Right cardiac atrium (tissue), 5 donors: ENCODE results near the gene PHLDA1. TPM values are rescaled to one million over a fixed set of nuclear protein-coding genes. Genes with fewer than 3 reads are reported as not detected.

Source experiments
- ATAC-seq, 2 donors: fragments of 200-7000 bp; cut with Tn5 transposase; one replicate each; pipeline versions ENCODE4 v1.8.0 to v1.9.1; 2020; ENCODE audit warnings: moderate library complexity in 2 of 2, mild to moderate bottlenecking in 1 of 2
- DNase-seq, 3 donors: peaks; one replicate each; pipeline ENCODE4 v3.0.0-alpha.2; 2020
- H3K27ac ChIP-seq: one replicate; pipeline ENCODE4 v1.5.1; 2013; ENCODE audit warnings: mild to moderate bottlenecking, low read length, control low read depth, moderate library complexity
- H3K27me3 ChIP-seq: one replicate; pipeline ENCODE4 v1.6.1; 2013; ENCODE audit not compliant: control insufficient read depth, insufficient read depth
- H3K4me1 ChIP-seq: one replicate; pipeline ENCODE4 v1.6.1; 2013; ENCODE audit warnings: low read length; ENCODE audit not compliant: control insufficient read depth, insufficient read depth
- H3K4me3 ChIP-seq: one replicate; pipeline ENCODE4 v1.5.1; 2013; ENCODE audit warnings: low read length, control low read depth
- H3K9me3 ChIP-seq: one replicate; pipeline ENCODE4 v1.6.1; 2013; ENCODE audit warnings: low read length; ENCODE audit not compliant: control insufficient read depth
- WGBS: extraction: QIAGEN DNeasy Blood & Tissue Kit; methylation state at CpG from one replicate; pipeline ENCODE4 v1.1.7; 2013; 5-methylcytosine and 5-hydroxymethylcytosine counted together
- intact Hi-C, 4 donors: fragments of 100-400 bp; cut with DNase I; formaldehyde crosslinking; loops; one replicate each; pipeline versions ENCODE4 v1.11.0 to v1.14.0; 2022 to 2023
- polyA plus RNA-seq: library from polyadenylated mRNA; stranded (reverse); fragments of 200-250 nt; gene quantifications from one replicate; pipeline ENCODE4 v1.2.3, GENCODE V29; 2013
- total RNA-seq, 4 donors: library from RNA; stranded (reverse); fragmentation: NEBNext Ultra II Directional; extraction: Animal tissue kit (Norgen Biotek cat#: 25700); gene quantifications; one replicate each; pipeline ENCODE4 v1.2.1, GENCODE V29; 2021
- donor health status: healthy with polysubstance abuse.
- donor health status: DM: no; HTN: yes; CAD: no.
- donor health status: DM: no; HTN: no; CAD: no.
- donor health status: DM: no; HTN: yes; CAD: no; lungs with severe emphysema.
- donor health status: DM: yes; HTN: yes; CAD: no.

Gene PHLDA1
- total and polyA plus RNA-seq, 5 donors: 2.0 to 5.9 (median 3.9) TPM

DNA sequence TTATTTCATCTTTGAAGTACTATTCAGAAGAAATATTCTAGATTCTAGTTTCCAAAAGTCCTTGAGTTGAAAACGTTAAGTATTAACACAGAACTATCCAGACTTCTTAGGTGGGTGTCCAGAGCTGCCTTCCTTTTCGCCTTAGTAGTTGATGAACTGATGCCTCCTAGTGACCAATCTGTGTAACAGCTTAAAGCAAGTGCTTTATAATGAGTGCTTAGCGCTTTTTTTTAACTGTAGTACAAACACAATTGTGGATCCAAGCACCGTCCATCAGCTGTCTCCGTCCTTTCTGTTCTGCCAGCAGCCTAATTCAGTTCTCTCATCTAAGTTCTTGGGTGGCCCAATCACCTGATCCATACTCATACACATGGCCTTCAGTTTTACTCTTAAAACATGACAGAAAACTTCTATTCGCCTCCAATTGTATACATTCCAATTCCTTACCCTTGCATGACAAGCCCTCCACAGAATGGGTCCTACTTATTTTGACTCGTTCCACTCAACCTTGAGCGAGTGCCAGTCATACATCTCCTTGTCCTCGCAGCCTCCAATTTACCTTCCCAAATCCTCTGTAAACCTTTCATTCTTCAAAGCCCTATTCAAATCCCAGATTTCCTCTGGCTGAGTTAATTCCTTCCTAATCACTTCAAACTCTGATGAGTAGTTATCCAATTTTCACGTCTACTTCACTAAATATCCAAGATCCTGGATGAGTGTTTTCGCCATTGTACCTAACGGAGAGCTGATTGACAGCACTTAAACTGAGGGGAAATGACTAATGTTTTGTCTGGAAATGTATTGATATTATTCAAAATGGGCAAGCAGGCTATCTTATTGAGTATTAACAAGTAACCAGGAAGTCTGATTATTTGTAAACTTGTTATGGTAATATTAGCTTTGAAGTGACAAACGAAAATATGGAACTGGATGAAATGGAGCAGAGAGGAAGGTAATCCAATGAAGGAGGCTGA, 5.8 kb upstream of the PHLDA1 start:
- peak; percentile 64 to 70 for ATAC-seq
- H3K27me3 ChIP-seq: no peaks in the 10 kb centered on the region
- peaks cover 3% of the 10 kb centered on the region for H3K4me1 ChIP-seq
- no peaks in the 10 kb centered on the region for H3K9me3 ChIP-seq
- WGBS: 33% methylated on average over 13 of the region's 13 CpGs
- intact Hi-C loops: loop anchor here (10.0 kb wide), 5 partner anchors 103 to 513 kb away; no protein-coding TSS in a partner anchor
- no peak overlapping the region for H3K27ac ChIP-seq
- no peak for DNase-seq
- H3K4me3 ChIP-seq: no peak overlapping the region

DNA sequence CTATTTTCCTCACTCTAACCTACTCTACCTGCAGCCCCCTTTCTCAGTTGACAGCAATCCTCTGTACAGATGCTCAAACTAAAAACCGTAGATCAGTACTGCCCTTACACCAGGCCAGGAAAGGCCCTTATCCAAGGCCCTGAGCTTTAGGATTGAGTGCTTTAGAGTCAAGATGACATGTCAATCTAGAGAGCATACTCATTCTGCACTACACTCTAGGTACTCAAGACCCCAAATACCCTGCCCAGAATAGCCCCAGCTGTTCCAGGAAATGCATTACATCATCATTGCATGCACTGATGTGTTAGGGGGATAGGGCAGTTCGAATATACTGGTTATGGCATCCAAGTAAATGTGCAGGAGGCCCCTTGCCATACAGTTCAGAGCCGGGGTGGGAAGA, 3.5 kb upstream of the PHLDA1 start:
- no peaks in the 10 kb centered on the region for H3K27me3 ChIP-seq
- H3K4me1 ChIP-seq: peaks cover 5% of the 10 kb centered on the region

DNA sequence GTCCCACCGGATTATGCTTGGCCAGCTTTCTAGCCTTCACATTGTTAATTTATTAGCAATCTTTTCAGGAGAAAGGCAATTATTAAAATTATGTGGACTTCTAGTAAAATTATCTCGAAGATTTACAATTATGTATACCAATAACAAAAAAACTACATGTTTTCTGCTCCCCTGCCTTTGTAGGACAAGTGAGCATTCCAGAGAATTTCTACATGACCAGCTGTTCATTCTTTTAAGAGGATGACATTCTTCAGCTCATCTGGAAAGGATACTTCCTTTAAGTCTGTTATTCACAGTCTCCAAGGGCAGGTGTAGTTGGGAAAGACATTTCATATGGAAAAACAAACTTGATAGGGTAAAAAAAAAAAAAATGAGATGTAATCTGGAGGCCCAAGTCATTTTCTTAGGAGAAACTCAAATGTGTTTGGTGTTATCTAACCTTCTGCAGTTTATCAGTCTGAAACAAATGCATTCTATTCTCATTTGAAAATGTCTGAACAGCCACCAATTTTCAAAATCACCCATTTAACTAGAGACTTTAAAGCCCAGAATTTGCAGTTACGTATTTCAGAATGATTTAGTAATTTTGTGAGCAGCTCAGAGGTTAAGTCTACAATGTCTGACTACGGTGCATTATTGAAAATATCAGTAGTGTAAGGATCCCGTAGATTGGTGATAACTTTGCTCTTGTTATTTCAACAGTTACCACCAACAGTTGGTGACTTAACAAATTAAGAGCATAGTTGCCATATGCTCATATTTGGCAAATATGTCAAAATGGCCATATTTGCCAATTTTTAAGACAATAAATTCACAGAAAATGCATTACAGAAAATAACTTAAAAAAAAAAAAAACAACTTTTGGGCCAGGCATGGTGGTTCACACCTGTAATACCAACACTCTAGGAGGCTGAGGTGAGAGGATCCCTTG, 1.8 kb upstream of the PHLDA1 start:
- intact Hi-C loops: loop anchor here (5.0 to 10.0 kb wide), 7 partner anchors 96 to 509 kb away; no protein-coding TSS in a partner anchor

More for the DNA sequence above, 3.5 kb upstream of the PHLDA1 start:
- no peak overlapping the region for H3K27ac ChIP-seq
- 70% methylated on average over 3 of the region's 3 CpGs for WGBS
- no peaks in the 10 kb centered on the region for H3K9me3 ChIP-seq
- H3K4me3 ChIP-seq: no peak overlapping the region
- intact Hi-C loops: loop anchor here (10.0 kb wide), 5 partner anchors 100 to 510 kb away; no protein-coding TSS in a partner anchor
- DNase-seq: no peak
- ATAC-seq: no peak

DNA sequence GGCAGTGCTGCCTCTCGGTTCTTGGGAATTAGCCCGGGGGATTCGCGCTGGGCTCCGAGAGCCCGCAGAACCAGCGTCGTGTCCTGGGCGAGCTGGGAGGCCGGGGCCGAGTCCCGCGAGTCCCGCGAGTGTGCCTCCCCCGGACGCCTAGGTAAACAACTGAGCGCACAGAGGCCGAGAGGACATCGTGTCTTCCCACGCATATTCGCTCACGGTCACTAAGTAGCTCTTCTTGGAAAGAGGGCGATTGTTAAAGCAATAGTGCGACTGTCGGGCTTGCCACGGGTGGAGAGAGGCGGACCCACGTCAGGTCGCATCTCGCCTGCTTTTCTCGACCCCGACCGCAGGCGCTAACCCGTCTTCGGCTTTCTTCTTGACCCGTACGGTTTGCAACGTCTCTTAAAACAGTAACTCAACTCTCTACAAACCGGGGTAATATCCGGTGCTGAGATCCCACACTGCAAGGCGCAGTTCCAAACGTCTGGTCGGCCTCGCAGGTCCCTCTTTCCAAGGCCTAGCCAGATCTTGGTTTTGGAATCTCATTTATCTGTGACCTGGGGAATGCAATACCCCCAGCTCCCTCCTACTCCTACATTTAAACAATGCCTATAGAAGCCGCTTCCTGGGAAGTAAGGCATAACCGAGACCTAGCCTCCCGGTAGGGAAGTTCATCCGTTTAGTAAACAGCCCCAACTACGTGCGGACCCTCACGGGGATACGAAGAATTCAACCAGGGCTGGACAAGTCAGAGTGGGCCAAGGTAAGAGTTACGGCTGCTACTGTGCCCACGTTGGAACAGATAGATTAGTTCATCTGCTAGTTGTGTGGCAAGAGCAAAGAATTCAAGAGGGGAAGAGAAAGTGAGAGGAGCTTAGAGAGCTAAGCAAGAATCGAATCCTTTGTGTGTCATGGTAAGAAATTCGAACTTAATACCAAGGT, 736 bp upstream of the PHLDA1 start:
- Histone ChIP-seq H3K4me1 (peaks cover 5% of the 10 kb centered on the region), H3K27me3 (no peaks in the 10 kb centered on the region), H3K9me3 (no peaks in the 10 kb centered on the region), H3K27ac (peak overlapping the region; percentile 95), H3K4me3 (peak overlapping the region; percentile 86)
- DNase-seq (peak in 2 of 3 donors; percentile 41 to 76), ATAC-seq (peak; percentile 49 to 56)
- intact Hi-C loops: loop anchor here (5.0 to 10.0 kb wide), 7 partner anchors 95 to 508 kb away; no protein-coding TSS in a partner anchor
- WGBS: 8% methylated on average over 58 of the region's 58 CpGs

More for the DNA sequence above, 1.8 kb upstream of the PHLDA1 start:
- DNase-seq: no peak
- no peak overlapping the region for H3K27ac ChIP-seq
- no peak overlapping the region for H3K4me3 ChIP-seq
- H3K27me3 ChIP-seq: no peaks in the 10 kb centered on the region
- no peaks in the 10 kb centered on the region for H3K9me3 ChIP-seq
- no peak for ATAC-seq
- peaks cover 5% of the 10 kb centered on the region for H3K4me1 ChIP-seq
- WGBS: 83% methylated on average over 5 of the region's 5 CpGs

DNA sequence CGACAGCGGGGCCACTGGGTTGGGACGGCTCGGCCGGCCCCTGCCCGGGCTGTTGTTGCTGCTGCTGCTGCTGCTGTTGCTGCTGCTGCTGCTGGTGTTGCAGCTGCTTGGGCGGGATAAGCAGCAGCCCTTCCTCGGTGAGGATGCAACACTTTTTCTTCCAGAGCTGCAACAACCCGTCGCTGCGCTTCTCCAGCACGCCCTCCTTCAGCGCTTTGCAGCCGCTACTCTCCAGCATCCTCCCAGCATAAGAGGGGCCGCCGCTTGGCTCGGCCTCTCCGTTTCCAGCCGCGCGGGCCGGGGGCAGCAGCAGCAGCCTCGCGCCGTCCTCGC, 529 bp downstream of the PHLDA1 start:
- Histone ChIP-seq H3K27me3 (no peaks in the 10 kb centered on the region), H3K4me3 (peak overlapping the region; percentile 86), H3K4me1 (peaks cover 5% of the 10 kb centered on the region), H3K9me3 (no peaks in the 10 kb centered on the region), H3K27ac (peak overlapping the region; percentile 66)
- intact Hi-C loops: loop anchor here (5.0 to 10.0 kb wide), 7 partner anchors 94 to 506 kb away; no protein-coding TSS in a partner anchor
- no peak for DNase-seq
- no peak for ATAC-seq
- WGBS: 0% methylated on average over 26 of the region's 26 CpGs

DNA sequence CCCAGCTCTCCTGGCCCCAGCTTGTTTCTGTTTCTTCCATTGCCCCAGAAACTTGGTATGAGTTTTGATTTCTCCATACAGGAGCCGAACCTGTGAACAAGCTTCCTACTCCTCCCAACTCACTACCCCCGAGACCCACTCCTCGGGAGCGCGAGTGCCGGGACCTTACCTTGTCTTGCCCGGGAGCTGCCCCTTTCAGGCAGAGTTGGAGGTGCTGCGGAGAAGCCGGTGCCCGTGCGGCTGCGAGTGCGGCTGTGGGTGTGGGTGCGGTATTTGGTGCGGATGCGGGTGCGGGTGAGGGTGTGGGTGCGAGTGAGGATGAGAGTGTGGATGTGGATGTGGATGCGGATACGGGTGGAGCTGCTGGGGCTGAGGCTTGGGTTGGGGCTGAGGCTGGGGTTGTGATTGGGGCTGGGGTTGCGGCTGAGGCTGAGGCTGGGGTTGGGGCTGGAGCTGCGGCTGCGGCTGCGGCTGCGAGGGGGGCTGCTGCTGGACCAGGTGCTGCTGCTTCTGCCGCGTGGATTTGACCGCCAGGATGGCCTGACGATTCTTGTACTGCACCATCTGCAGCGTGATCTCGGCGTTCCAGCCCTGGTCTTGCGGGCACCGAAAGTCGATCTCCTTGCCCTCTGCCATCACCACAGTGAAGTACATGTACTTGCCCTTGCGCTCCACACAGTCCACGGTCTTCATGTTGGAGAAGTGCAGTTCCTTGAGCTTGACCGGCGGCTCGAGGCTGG, 1.1 kb downstream of the PHLDA1 start:
- under 1% methylated on average over 40 of the region's 40 CpGs for WGBS
- intact Hi-C loops: loop anchor here (5.0 to 10.0 kb wide), 7 partner anchors 93 to 506 kb away; no protein-coding TSS in a partner anchor
- no peaks in the 10 kb centered on the region for H3K27me3 ChIP-seq
- peak; percentile 34 to 74 (median 72) for DNase-seq
- peak; percentile 30 to 39 for ATAC-seq
- peak overlapping the region; percentile 86 for H3K4me3 ChIP-seq
- H3K4me1 ChIP-seq: peaks cover 5% of the 10 kb centered on the region
- peak overlapping the region; percentile 66 for H3K27ac ChIP-seq
- no peaks in the 10 kb centered on the region for H3K9me3 ChIP-seq

DNA sequence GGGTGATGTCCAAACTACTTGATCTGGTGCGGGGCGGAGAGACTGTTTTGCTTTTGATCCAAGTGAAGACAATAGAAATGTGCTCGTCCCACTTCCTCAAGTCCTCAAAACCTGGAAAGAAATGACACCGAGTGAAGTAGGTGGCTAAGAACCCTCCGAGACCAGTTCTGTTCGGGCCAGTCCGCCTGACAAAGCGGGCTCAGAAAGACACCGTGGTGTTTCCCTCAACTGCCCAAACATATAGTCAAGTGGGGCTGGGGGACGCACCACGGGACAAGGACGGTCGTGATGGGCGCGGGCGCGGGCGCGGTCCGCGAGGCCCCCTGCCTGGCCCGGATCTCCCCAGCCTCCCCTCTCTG, 1.6 kb downstream of the PHLDA1 start:
- 1% methylated on average over 22 of the region's 22 CpGs for WGBS
- H3K4me3 ChIP-seq: peak overlapping the region; percentile 86
- H3K4me1 ChIP-seq: peaks cover 5% of the 10 kb centered on the region
- no peaks in the 10 kb centered on the region for H3K9me3 ChIP-seq
- ATAC-seq (no peak), DNase-seq (peak; percentile 18 to 62 (median 44))
- no peaks in the 10 kb centered on the region for H3K27me3 ChIP-seq
- H3K27ac ChIP-seq: no peak overlapping the region
- intact Hi-C loops: loop anchor here (5.0 to 10.0 kb wide), 7 partner anchors 93 to 505 kb away; no protein-coding TSS in a partner anchor

DNA sequence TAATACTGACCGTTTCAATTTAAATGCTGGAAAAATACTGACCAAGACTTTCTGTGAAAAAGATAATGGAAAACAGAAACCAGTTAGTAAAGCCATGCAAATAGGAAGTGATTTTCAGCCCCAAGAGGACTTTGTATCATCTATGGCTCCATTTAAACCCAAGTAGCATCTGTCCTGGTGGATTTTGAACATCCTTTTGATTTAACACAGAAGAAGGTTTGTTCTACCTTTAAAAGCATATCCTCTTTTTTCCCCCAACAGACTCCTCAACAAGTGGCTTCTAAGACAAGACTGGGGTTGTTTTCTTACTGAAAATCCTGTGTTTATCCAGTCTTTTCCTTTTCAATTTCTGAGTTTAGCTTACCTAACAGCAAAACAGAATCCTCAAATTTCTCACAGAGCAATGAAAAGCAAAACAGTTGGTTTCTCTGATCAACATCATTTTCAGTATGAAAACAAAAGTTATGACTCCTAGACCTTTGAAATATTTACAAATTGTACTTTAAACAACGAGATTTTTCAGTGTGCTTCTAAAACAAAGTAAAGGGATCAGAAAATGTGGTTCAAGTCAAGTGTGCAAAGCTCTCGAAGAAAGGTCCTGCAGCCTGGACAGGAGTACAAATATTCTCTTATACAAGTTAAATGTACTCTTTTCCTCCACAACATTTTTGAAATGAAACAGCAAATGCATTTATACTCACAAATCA, 2.9 kb downstream of the PHLDA1 start:
- H3K4me1 ChIP-seq: peaks cover 5% of the 10 kb centered on the region

DNA sequence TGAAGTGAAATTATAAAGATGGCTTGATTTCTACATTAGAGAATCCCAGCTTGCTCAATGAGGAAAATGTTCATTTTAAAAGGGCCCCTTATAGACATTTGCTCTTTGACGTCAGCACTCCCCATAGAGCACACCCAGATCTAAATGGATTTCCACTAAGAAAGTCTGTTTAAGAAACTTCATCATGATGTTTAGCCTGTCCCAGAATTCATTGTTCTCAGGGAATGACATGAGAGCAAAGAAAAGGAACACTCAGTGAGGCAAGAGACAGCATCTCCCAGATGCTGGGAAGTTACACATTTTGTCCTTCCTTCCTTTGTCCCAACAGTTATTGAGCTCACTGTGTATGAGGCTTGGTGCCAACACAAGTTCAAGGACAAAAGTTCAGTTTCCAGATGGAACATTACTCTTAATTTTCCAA, 4.9 kb downstream of the PHLDA1 start:
- Histone ChIP-seq H3K27ac (no peak overlapping the region), H3K4me1 (no peaks in the 10 kb centered on the region), H3K27me3 (no peaks in the 10 kb centered on the region), H3K9me3 (no peaks in the 10 kb centered on the region), H3K4me3 (no peak overlapping the region)
- intact Hi-C loops: no loop called here
- WGBS: 77% methylated on average over 1 of the region's 1 CpG
- no peak for DNase-seq
- no peak for ATAC-seq

More for the DNA sequence above, 2.9 kb downstream of the PHLDA1 start:
- intact Hi-C loops: no loop called here
- no peaks in the 10 kb centered on the region for H3K9me3 ChIP-seq
- DNase-seq (no peak), ATAC-seq (no peak)
- H3K27ac ChIP-seq: no peak overlapping the region
- 47% methylated on average over 3 of the region's 3 CpGs for WGBS
- no peaks in the 10 kb centered on the region for H3K27me3 ChIP-seq
- H3K4me3 ChIP-seq: peak overlapping the region; percentile 37
